ENCODE measurements around the gene MAN1C1.
"Not testable (repeated sequence)": the region's sequence is repeated elsewhere in the genome, so short reads cannot be mapped to it uniquely, and the experiment has no call there.

MAN1C1 gene

GRCh38 chr1:25715888-25716287 is 99.3 kb downstream of the MAN1C1 start:
- DNase-seq (ENCODE audit: low read depth, low spot score) = no peak

- DNase-seq (ENCODE audit: low read depth, low spot score) = no peak
Observed at GRCh38 chr1:25716320-25716719, 99.7 kb downstream of the MAN1C1 start.

GRCh38 chr1:25718732-25719131 is 102.1 kb downstream of the MAN1C1 start:
- DNase-seq (ENCODE audit: low read depth, low spot score) = no peak

GRCh38 chr1:25720624-25721023 is 104.0 kb downstream of the MAN1C1 start:
- no peak for DNase-seq (ENCODE audit: low read depth, low spot score)

- no peak for DNase-seq (ENCODE audit: low read depth, low spot score)
Observed at GRCh38 chr1:25723250-25723880, 106.8 kb downstream of the MAN1C1 start.

GRCh38 chr1:25724201-25724600 is 107.6 kb downstream of the MAN1C1 start:
- DNase-seq (ENCODE audit: low read depth, low spot score) = no peak

- DNase-seq (ENCODE audit: low read depth, low spot score) = no peak
Observed at GRCh38 chr1:25724966-25725365, 108.4 kb downstream of the MAN1C1 start.

- no peak for DNase-seq (ENCODE audit: low read depth, low spot score)
Observed at GRCh38 chr1:25725482-25725881, 108.9 kb downstream of the MAN1C1 start.

GRCh38 chr1:25727088-25727487 is 110.5 kb downstream of the MAN1C1 start:
- DNase-seq (ENCODE audit: low read depth, low spot score) = no peak

- no peak for DNase-seq (ENCODE audit: low read depth, low spot score)
Observed at GRCh38 chr1:25727635-25728286, 111.2 kb downstream of the MAN1C1 start.

GRCh38 chr1:25728301-25728935 is 111.8 kb downstream of the MAN1C1 start:
- DNase-seq (ENCODE audit: low read depth, low spot score) = no peak

GRCh38 chr1:25729045-25729444 is 112.5 kb downstream of the MAN1C1 start:
- no peak for DNase-seq (ENCODE audit: low read depth, low spot score)

- DNase-seq (ENCODE audit: low read depth, low spot score) = no peak
Observed at GRCh38 chr1:25729790-25730644, 113.4 kb downstream of the MAN1C1 start.

GRCh38 chr1:25731148-25731547 is 114.6 kb downstream of the MAN1C1 start:
- DNase-seq (ENCODE audit: low read depth, low spot score) = no peak

GRCh38 chr1:25731626-25732370 is 115.2 kb downstream of the MAN1C1 start:
- no peak for DNase-seq (ENCODE audit: low read depth, low spot score)

- DNase-seq (ENCODE audit: low read depth, low spot score) = no peak
Observed at GRCh38 chr1:25732821-25733220, 116.2 kb downstream of the MAN1C1 start.

- DNase-seq (ENCODE audit: low read depth, low spot score) = no peak
Observed at GRCh38 chr1:25733271-25733670, 116.7 kb downstream of the MAN1C1 start.

GRCh38 chr1:25734991-25735390 is 118.4 kb downstream of the MAN1C1 start:
- DNase-seq (ENCODE audit: low read depth, low spot score) = not testable (repeated sequence)

- no peak for DNase-seq (ENCODE audit: low read depth, low spot score)
Observed at GRCh38 chr1:25735956-25736529, 119.5 kb downstream of the MAN1C1 start.

- DNase-seq (ENCODE audit: low read depth, low spot score) = no peak
Observed at GRCh38 chr1:25737130-25737529, 120.5 kb downstream of the MAN1C1 start.

- no peak for DNase-seq (ENCODE audit: low read depth, low spot score)
Observed at GRCh38 chr1:25738499-25738898, 121.9 kb downstream of the MAN1C1 start.
